Peyer's patch (tissue), 4 donors: ENCODE data around the gene KSR2.

Experiments
- POLR2A ChIP-seq, 2 donors: fragments of 450-650 bp; IDR thresholded peaks; one replicate each; pipeline ENCODE4 v1.5.1; 2017; ENCODE audit warnings: antibody characterized with exemption in 2 of 2, mild to moderate bottlenecking in 2 of 2, moderate library complexity in 2 of 2
- TF ChIP-seq, protein P1 (sequence below), 6 experiments: fragments of 450-650 bp in 4 of 6; fragments of 200-600 bp in 2 of 6; sonication (generic) in 1 of 6; IDR thresholded peaks; one replicate each; pipeline ENCODE4 v1.5.1; 2017 to 2019; ENCODE audit warnings: antibody characterized with exemption in 6 of 6, mild to moderate bottlenecking in 3 of 6, moderate library complexity in 1 of 6

DNA sequence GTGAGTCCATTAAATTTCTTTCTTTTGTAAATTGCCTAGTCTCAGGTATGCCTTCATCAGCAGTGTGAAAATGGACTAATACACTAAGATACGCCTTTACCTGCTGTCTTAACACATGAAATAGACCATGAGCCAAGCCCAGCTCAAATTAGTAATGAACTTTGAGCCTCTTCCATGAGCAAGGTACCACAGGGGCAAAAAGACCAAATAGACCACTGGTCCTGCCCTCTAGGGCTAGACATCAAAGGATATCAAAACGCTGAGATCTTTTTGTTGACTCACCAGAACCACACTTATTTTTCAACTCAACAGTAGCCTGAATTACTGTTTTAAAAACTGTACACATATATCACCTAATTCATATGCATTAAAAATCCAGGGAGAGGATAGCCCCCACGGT is 469.9 kb downstream of the KSR2 start:
- TF ChIP-seq, protein P1, sequence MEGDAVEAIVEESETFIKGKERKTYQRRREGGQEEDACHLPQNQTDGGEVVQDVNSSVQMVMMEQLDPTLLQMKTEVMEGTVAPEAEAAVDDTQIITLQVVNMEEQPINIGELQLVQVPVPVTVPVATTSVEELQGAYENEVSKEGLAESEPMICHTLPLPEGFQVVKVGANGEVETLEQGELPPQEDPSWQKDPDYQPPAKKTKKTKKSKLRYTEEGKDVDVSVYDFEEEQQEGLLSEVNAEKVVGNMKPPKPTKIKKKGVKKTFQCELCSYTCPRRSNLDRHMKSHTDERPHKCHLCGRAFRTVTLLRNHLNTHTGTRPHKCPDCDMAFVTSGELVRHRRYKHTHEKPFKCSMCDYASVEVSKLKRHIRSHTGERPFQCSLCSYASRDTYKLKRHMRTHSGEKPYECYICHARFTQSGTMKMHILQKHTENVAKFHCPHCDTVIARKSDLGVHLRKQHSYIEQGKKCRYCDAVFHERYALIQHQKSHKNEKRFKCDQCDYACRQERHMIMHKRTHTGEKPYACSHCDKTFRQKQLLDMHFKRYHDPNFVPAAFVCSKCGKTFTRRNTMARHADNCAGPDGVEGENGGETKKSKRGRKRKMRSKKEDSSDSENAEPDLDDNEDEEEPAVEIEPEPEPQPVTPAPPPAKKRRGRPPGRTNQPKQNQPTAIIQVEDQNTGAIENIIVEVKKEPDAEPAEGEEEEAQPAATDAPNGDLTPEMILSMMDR (IDR thresholded peaks at IDR 0.05): no peak
- no peak for TF ChIP-seq POLR2A (IDR thresholded peaks at IDR 0.05)
